Heart left ventricle (tissue), 16 donors: ENCODE measurements around the gene MAP3K20. TPM values are rescaled to one million over a fixed set of nuclear protein-coding genes. Genes with fewer than 3 reads are reported as not detected.
"Not testable (repeated sequence)": the region's sequence is repeated elsewhere in the genome, so short reads cannot be mapped to it uniquely, and the experiment has no call there.

Source experiments
- ATAC-seq, 4 donors: fragments of 200-7000 bp; cut with Tn5 transposase; one replicate each; pipeline ENCODE4 v1.9.1; 2020 to 2022; ENCODE audit warnings: moderate library complexity in 4 of 4, mild to moderate bottlenecking in 3 of 4, moderate number of reproducible peaks in 1 of 4
- DNase-seq, 5 donors: peaks; one replicate each; pipeline ENCODE4 v3.0.0-alpha.2; 2020
- H3K27ac ChIP-seq, 12 donors: fragments of 200-600 bp; sonication (generic) in 4 of 12; one replicate each; pipeline versions ENCODE4 v1.5.0 to v1.8.0; 2016 to 2022; ENCODE audit warnings: mild to moderate bottlenecking in 2 of 12
- H3K27me3 ChIP-seq, 9 donors: fragments of 200-600 bp; sonication (generic) in 2 of 9; one replicate each; pipeline versions ENCODE4 v1.5.1 to v1.8.0; 2016 to 2022; ENCODE audit warnings: mild to moderate bottlenecking in 3 of 9
- H3K36me3 ChIP-seq, 9 donors: fragments of 200-600 bp; sonication (generic) in 2 of 9; one replicate each; pipeline versions ENCODE4 v1.5.0 to v1.8.0; 2018 to 2022; ENCODE audit warnings: mild to moderate bottlenecking in 2 of 9
- H3K4me1 ChIP-seq, 12 donors: fragments of 200-600 bp; sonication (generic) in 4 of 12; one replicate each; pipeline versions ENCODE4 v1.5.0 to v1.8.0; 2016 to 2022; ENCODE audit warnings: mild to moderate bottlenecking in 3 of 12
- H3K4me3 ChIP-seq, 12 donors: fragments of 200-600 bp; sonication (generic) in 4 of 12; one replicate each; pipeline versions ENCODE4 v1.5.0 to v1.8.0; 2017 to 2022; ENCODE audit warnings: mild to moderate bottlenecking in 9 of 12, moderate library complexity in 4 of 12
- H3K9me3 ChIP-seq, 12 donors: fragments of 200-600 bp; sonication (generic) in 4 of 12; one replicate each; pipeline versions ENCODE4 v1.5.0 to v1.8.0; 2016 to 2022; ENCODE audit warnings: mild to moderate bottlenecking in 1 of 12
- CTCF ChIP-seq, 12 donors: fragments of 200-600 bp; sonication (generic) in 4 of 12; IDR thresholded peaks; one replicate each; pipeline versions ENCODE4 v1.5.0 to v1.8.0; 2018 to 2022; ENCODE audit warnings: antibody characterized with exemption in 12 of 12, mild to moderate bottlenecking in 5 of 12
- POLR2A ChIP-seq, 2 donors: fragments of 450-650 bp; IDR thresholded peaks; one replicate each; pipeline ENCODE4 v1.6.1; 2017; ENCODE audit warnings: antibody characterized with exemption in 2 of 2, mild to moderate bottlenecking in 2 of 2, moderate library complexity in 2 of 2
- WGBS, 4 donors: extraction: QIAGEN DNeasy Blood & Tissue Kit in 2 of 4; methylation state at CpG; one replicate each; pipeline versions ENCODE4 v1.1.5 to v1.1.7; 2013 to 2018; 5-methylcytosine and 5-hydroxymethylcytosine counted together
- intact Hi-C, 10 donors: fragments of 100-400 bp; cut with DNase I; formaldehyde crosslinking; loops; one replicate each; pipeline versions ENCODE4 v1.11.1 to v1.14.2; 2022
- polyA plus RNA-seq, 2 donors: library from polyadenylated mRNA; stranded (reverse); fragments of 200-250 nt; gene quantifications; one replicate each; pipeline ENCODE4 v1.2.3, GENCODE V29; 2013
- total RNA-seq, 9 donors: library from RNA; depleted of rRNA in 2 of 9; stranded (reverse); fragments of >200 nt in 2 of 9; fragmentation: NEBNext Ultra II Directional in 3 of 9; extraction: Animal tissue kit (Norgen Biotek cat#: 25700) in 3 of 9; gene quantifications; one replicate each; pipeline versions ENCODE4 v1.1.0 to v1.2.4, GENCODE V29; 2016 to 2023
- donor health status: ischemic (EF 13 %, LVEDD 7.1; RV severe dilation, severe dysfunction).
- donor health status: healthy with polysubstance abuse.
- donor health status: DM: no; HTN: yes; CAD: no.
- donor health status: DM: no; HTN: no; CAD: no.
- donor health status: ischemic (EF 25% LVEDD 6.9; RV normal size, moderate dysfunction).
- donor health status: ischemic (EF 25% LVEDD 5.7; RV mildly dilated, moderate dysfunction).
- donor health status: healthy.
- donor health status: DM: yes; HTN: yes; CAD: no.
- donor health status: ischemic (EF 35%, LVEDD 5.7; RV mildly dilated, moderate dysfunction).
- donor health status: nonischemic (EF 11% LVEDD 7.7; RV severe dilation, severe dysfunction).
- donor health status: DM: yes; HTN: yes; CAD: no.
- donor health status: PGD.
- donor health status: ischemic (EF 29% LVEDD 5.4; RV normal size, mild dysfunction).
- donor health status: nonischemic (EF 23%, LVEDD 6.1; RV moderate dilation, normal function).

The MAP3K20 gene
- total and polyA plus RNA-seq, 11 donors: 98.6 to 487 (median 355) TPM

GRCh38 chr2:173092844-173093402 lies 17.3 kb downstream of the MAP3K20 start:
- peak overlapping the region in 6 of 12 donors; percentile 13 to 44 (median 30) for H3K4me3 ChIP-seq
- no peak for DNase-seq
- H3K27ac ChIP-seq: peak overlapping the region in 10 of 12 donors; percentile 18 to 83 (median 75)
- H3K27me3 ChIP-seq: no peaks in the 10 kb centered on the region
- intact Hi-C loops: loop anchor here in 4 of 10 donors (5.0 kb wide), 3 partner anchors 104 to 119 kb away; no protein-coding TSS in a partner anchor
- no peak for ATAC-seq
- H3K36me3 ChIP-seq: peaks cover 0 to 47% (median 22%) of the 10 kb centered on the region in 9 donors
- 71 to 79% (median 75%) methylated on average over 3 of the region's 3 CpGs for WGBS, 4 donors
- TF ChIP-seq CTCF (IDR thresholded peaks at IDR 0.05): no peak
- no peak for TF ChIP-seq POLR2A (IDR thresholded peaks at IDR 0.05)
- peaks cover 0 to 60% (median 10%) of the 10 kb centered on the region in 12 donors for H3K4me1 ChIP-seq
- H3K9me3 ChIP-seq: no peaks in the 10 kb centered on the region

GRCh38 chr2:173093617-173094016 lies 18.0 kb downstream of the MAP3K20 start:
- ATAC-seq, H3K27me3 ChIP-seq, DNase-seq, H3K9me3 ChIP-seq: not testable (repeated sequence)
- Histone ChIP-seq H3K27ac (peak overlapping the region in 4 of 12 donors; percentile 18 to 83 (median 79)), H3K4me3 (peak overlapping the region in 2 of 12 donors; percentile 30 to 33), H3K36me3 (peaks cover 0 to 47% (median 22%) of the 10 kb centered on the region in 9 donors), H3K4me1 (peaks cover 0 to 60% (median 8%) of the 10 kb centered on the region in 12 donors)
- 70 to 89% (median 79%) methylated on average over 2 of the region's 2 CpGs for WGBS, 4 donors
- intact Hi-C loops: loop anchor here in 4 of 10 donors (5.0 kb wide), 3 partner anchors 104 to 119 kb away; no protein-coding TSS in a partner anchor

GRCh38 chr2:173094731-173095130 lies 19.1 kb downstream of the MAP3K20 start:
- no peak for TF ChIP-seq CTCF (IDR thresholded peaks at IDR 0.05)
- TF ChIP-seq POLR2A (IDR thresholded peaks at IDR 0.05): no peak
- H3K4me3 ChIP-seq: no peak overlapping the region
- ATAC-seq (no peak), DNase-seq (no peak)
- 81 to 93% (median 88%) methylated on average over 1 of the region's 1 CpG for WGBS, 4 donors
- no peak overlapping the region for H3K27ac ChIP-seq
- peaks cover 0 to 47% (median 22%) of the 10 kb centered on the region in 9 donors for H3K36me3 ChIP-seq
- intact Hi-C loops: loop anchor here in 5 of 10 donors (5.0 kb wide), 3 partner anchors 103 to 118 kb away; no protein-coding TSS in a partner anchor
- H3K27me3 ChIP-seq: no peaks in the 10 kb centered on the region
- peaks cover 0 to 64% (median 6%) of the 10 kb centered on the region in 12 donors for H3K4me1 ChIP-seq
- no peaks in the 10 kb centered on the region for H3K9me3 ChIP-seq

GRCh38 chr2:173095356-173095755 lies 19.7 kb downstream of the MAP3K20 start:
- H3K27ac ChIP-seq: no peak overlapping the region
- DNase-seq: no peak
- H3K36me3 ChIP-seq: peaks cover 0 to 48% (median 22%) of the 10 kb centered on the region in 9 donors
- TF ChIP-seq CTCF (IDR thresholded peaks at IDR 0.05): no peak
- TF ChIP-seq POLR2A (IDR thresholded peaks at IDR 0.05): no peak
- 87 to 94% (median 92%) methylated on average over 1 of the region's 1 CpG for WGBS, 4 donors
- H3K27me3 ChIP-seq: no peaks in the 10 kb centered on the region
- H3K4me1 ChIP-seq: peaks cover 0 to 64% (median 8%) of the 10 kb centered on the region in 12 donors
- H3K4me3 ChIP-seq: no peak overlapping the region
- H3K9me3 ChIP-seq: no peaks in the 10 kb centered on the region
- ATAC-seq: no peak
- intact Hi-C loops: loop anchor here in 1 of 10 donors (5.0 kb wide), 1 partner anchor 112 kb away; no protein-coding TSS in a partner anchor
